DOHH2 (cell line): ENCODE data around the gene ST7.

ENCODE experiments used
- H3F3A ChIP-seq: fragments of 200-600 bp; sonication (generic), shearing (Covaris generic); 2 replicates; pipeline ENCODE4 v1.6.0; 2016; ENCODE audit warnings: antibody characterized with exemption, mild to moderate bottlenecking; ENCODE audit not compliant: control insufficient read depth, insufficient read depth
- H3K27ac ChIP-seq: fragments of 200-600 bp; sonication (generic); 2 replicates; pipeline ENCODE4 v1.5.1; 2014; ENCODE audit warnings: low read depth, mild to moderate bottlenecking, low read length, moderate library complexity
- H3K27me3 ChIP-seq: fragments of 200-600 bp; sonication (generic); 2 replicates; pipeline ENCODE4 v1.6.1; 2014; ENCODE audit warnings: mild to moderate bottlenecking, low read length, mixed read lengths; ENCODE audit not compliant: control insufficient read depth
- H3K36me3 ChIP-seq: fragments of 200-600 bp; sonication (generic); 2 replicates; pipeline ENCODE4 v1.6.1; 2014; ENCODE audit warnings: mild to moderate bottlenecking, low read length, moderate library complexity, mixed read lengths; ENCODE audit not compliant: control insufficient read depth
- H3K4me1 ChIP-seq: fragments of 200-600 bp; sonication (generic); 2 replicates; pipeline ENCODE4 v1.6.1; 2014; ENCODE audit warnings: mild to moderate bottlenecking, low read length, mixed read lengths; ENCODE audit not compliant: control insufficient read depth
- H3K4me2 ChIP-seq: fragments of 200-600 bp; sonication (generic); 2 replicates; pipeline ENCODE4 v1.6.0; 2014; ENCODE audit warnings: mild to moderate bottlenecking, low read length, moderate library complexity
- H3K4me3 ChIP-seq: fragments of 200-600 bp; sonication (generic); 2 replicates; pipeline ENCODE4 v1.5.1; 2014; ENCODE audit warnings: mild to moderate bottlenecking, low read length, mixed read lengths
- H3K79me2 ChIP-seq: fragments of 200-600 bp; sonication (generic); 2 replicates; pipeline ENCODE4 v1.6.1; 2014; ENCODE audit warnings: mild to moderate bottlenecking, low read length, mixed read lengths; ENCODE audit not compliant: control insufficient read depth
- H3K9me2 ChIP-seq: fragments of 200-600 bp; sonication (generic); replicated peaks from 2 replicates; pipeline ENCODE4 v1.6.1; 2014; ENCODE audit warnings: mild to moderate bottlenecking, low read length, mixed read lengths; ENCODE audit not compliant: control insufficient read depth
- H3K9me3 ChIP-seq: fragments of 200-600 bp; sonication (generic); 2 replicates; pipeline ENCODE4 v1.6.1; 2014; ENCODE audit warnings: antibody characterized with exemption, low read length, mixed read lengths; ENCODE audit not compliant: control insufficient read depth, insufficient read depth
- H4K20me1 ChIP-seq: fragments of 200-600 bp; sonication (generic); 2 replicates; pipeline ENCODE4 v1.6.0; 2014; ENCODE audit warnings: low read depth, mild to moderate bottlenecking, antibody characterized with exemption, low read length, moderate library complexity; ENCODE audit not compliant: control insufficient read depth, insufficient read depth
- EZH2phosphoT487 ChIP-seq: fragments of 200-600 bp; sonication (generic); IDR thresholded peaks from 2 replicates; pipeline ENCODE4 v1.6.1; 2017; ENCODE audit warnings: borderline replicate concordance, mild to moderate bottlenecking, antibody characterized with exemption, low read length, moderate library complexity, mixed read lengths
- TF ChIP-seq, protein P1 (sequence below): fragments of 200-600 bp; sonication (generic); IDR thresholded peaks from one replicate; pipeline ENCODE4 v1.5.1; 2014; ENCODE audit warnings: antibody characterized with exemption, mild to moderate bottlenecking, low read depth, low read length; ENCODE audit not compliant: poor library complexity, severe bottlenecking

Gene ST7

DNA sequence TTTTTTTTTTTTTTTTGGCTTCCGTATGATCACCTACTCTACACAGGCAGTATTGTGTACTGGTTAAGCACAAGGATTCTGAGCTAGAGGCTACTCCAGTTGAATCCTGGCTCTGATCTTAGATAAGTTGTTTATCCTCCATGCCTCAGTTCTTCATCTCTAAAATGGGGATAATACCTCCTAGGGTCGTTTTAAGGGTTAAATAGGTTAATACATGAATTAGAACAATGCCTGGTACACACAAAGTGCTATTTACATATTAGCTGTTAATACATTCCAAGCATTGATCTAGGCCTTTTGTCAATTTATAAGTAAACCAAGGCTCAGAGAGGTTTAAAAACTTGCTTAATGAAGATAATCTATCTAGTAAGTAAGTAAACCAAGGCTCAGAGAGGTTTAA, 59.0 kb downstream of the ST7 start:
- Histone ChIP-seq H3K36me3 (no peaks in the 10 kb centered on the region), H3K27ac (no peak overlapping the region)

DNA sequence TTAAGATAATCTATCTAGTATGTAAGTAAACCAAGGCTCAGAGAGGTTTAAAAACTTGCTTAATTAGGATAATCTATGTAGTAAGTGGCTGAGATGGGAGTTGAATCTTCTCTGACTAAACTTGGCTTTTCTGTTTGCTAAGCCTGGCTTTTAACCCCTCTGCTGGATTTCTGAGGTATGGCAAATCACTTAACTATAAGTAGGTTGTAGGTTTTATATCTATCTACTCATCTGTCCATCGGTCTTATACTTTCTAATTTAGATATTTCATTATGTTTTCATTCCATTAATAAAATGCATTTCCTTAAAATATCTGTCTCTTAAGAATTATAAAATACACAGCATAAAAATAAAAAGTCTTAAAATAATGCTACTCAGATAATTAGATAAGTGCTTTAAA, 59.4 kb downstream of the ST7 start:
- Histone ChIP-seq H4K20me1 (no peaks in the 10 kb centered on the region), H3K9me3 (no peaks in the 10 kb centered on the region), H3K9me2 (no peaks in the 10 kb centered on the region), H3K4me2 (no peak overlapping the region), H3F3A (no peaks in the 10 kb centered on the region), H3K36me3 (no peaks in the 10 kb centered on the region), H3K27ac (no peak overlapping the region), H3K4me1 (peaks cover 9% of the 10 kb centered on the region), H3K27me3 (no peaks in the 10 kb centered on the region), H3K79me2 (no peaks in the 10 kb centered on the region), H3K4me3 (no peak overlapping the region)
- TF ChIP-seq, protein P1, sequence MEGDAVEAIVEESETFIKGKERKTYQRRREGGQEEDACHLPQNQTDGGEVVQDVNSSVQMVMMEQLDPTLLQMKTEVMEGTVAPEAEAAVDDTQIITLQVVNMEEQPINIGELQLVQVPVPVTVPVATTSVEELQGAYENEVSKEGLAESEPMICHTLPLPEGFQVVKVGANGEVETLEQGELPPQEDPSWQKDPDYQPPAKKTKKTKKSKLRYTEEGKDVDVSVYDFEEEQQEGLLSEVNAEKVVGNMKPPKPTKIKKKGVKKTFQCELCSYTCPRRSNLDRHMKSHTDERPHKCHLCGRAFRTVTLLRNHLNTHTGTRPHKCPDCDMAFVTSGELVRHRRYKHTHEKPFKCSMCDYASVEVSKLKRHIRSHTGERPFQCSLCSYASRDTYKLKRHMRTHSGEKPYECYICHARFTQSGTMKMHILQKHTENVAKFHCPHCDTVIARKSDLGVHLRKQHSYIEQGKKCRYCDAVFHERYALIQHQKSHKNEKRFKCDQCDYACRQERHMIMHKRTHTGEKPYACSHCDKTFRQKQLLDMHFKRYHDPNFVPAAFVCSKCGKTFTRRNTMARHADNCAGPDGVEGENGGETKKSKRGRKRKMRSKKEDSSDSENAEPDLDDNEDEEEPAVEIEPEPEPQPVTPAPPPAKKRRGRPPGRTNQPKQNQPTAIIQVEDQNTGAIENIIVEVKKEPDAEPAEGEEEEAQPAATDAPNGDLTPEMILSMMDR = peak; percentile 46
- TF ChIP-seq EZH2phosphoT487 = no peak

More for the DNA sequence above, 59.0 kb downstream of the ST7 start:
- peaks cover 9% of the 10 kb centered on the region for H3K4me1 ChIP-seq
- no peaks in the 10 kb centered on the region for H3K9me3 ChIP-seq
- no peaks in the 10 kb centered on the region for H4K20me1 ChIP-seq
- H3K4me2 ChIP-seq = no peak overlapping the region
- no peaks in the 10 kb centered on the region for H3K27me3 ChIP-seq
- no peaks in the 10 kb centered on the region for H3K9me2 ChIP-seq
- no peaks in the 10 kb centered on the region for H3F3A ChIP-seq
- TF ChIP-seq, protein P1 = no peak
- no peak for TF ChIP-seq EZH2phosphoT487
- no peaks in the 10 kb centered on the region for H3K79me2 ChIP-seq
- no peak overlapping the region for H3K4me3 ChIP-seq

DNA sequence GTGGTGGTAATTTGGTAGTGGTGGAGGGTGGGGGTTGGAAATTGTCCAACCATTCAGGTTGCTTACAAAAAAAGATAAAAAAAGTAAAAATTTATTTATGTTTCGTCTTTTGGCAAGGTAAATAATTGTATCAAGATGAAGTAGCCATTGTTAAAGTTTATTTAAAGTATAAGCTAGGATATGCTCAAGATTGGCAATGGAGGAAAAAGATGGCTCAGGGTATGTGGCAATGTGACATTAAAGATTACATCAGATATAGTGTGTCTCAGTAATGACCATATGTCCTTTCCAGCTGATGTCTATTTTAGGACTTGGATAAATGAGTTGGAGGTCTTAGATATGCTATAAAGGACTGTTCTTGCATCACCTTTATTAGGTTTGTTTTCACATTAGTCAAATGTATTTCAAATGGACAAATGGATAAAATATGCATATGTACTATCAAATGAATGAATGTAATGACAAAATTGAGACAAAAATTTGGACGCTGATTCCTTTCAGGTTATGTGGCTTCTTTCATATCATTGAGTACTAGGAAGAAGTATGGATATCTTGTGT, 60.9 kb downstream of the ST7 start:
- Histone ChIP-seq H3K9me3 (no peaks in the 10 kb centered on the region), H3K36me3 (no peaks in the 10 kb centered on the region), H3K4me3 (no peak overlapping the region), H3F3A (no peaks in the 10 kb centered on the region), H3K79me2 (no peaks in the 10 kb centered on the region), H4K20me1 (no peaks in the 10 kb centered on the region), H3K4me1 (peaks cover 7% of the 10 kb centered on the region), H3K27ac (no peak overlapping the region), H3K27me3 (no peaks in the 10 kb centered on the region), H3K4me2 (no peak overlapping the region), H3K9me2 (no peaks in the 10 kb centered on the region)
- no peak for TF ChIP-seq EZH2phosphoT487
- TF ChIP-seq, protein P1 = no peak

DNA sequence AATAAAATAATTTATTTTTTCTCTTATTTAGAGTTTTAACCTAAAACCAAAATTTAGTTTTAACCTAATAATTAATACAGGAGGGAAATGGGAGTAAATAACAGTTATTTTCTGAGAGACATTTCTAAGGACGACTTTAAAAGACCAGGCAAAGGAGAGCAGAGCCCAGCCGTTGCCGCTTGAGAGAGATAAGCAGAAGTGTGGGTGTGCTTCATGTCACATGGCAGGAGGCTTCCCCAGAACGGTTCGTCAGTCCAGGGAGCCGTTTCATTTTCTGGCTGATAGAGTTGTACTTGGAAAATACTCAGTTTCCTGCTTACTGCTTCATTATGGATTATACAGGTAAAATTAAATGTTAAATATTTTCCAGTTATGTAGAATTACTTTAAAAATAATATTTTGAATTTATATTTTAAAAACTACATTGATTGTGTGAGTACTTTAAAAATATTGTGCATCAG, 61.4 kb downstream of the ST7 start:
- H3F3A ChIP-seq = no peaks in the 10 kb centered on the region
- TF ChIP-seq EZH2phosphoT487 = no peak
- TF ChIP-seq, protein P1 = no peak
- H3K9me2 ChIP-seq = no peaks in the 10 kb centered on the region
- H3K27me3 ChIP-seq = no peaks in the 10 kb centered on the region
- no peaks in the 10 kb centered on the region for H3K79me2 ChIP-seq
- no peaks in the 10 kb centered on the region for H4K20me1 ChIP-seq
- no peaks in the 10 kb centered on the region for H3K36me3 ChIP-seq
- H3K4me3 ChIP-seq = no peak overlapping the region
- H3K4me1 ChIP-seq = peaks cover 5% of the 10 kb centered on the region
- H3K9me3 ChIP-seq = no peaks in the 10 kb centered on the region
- H3K27ac ChIP-seq = no peak overlapping the region
- H3K4me2 ChIP-seq = no peak overlapping the region
